Fibroblast of lung (primary cell): ENCODE results near the gene TXLNA.

Source experiments
- CTCF ChIP-seq, 2 donors: IDR thresholded peaks in 1 of 2; conservative IDR thresholded peaks in 1 of 2; 1 replicate in 1 of 2; 2 replicates in 1 of 2; pipeline ENCODE4 v1.5.1; 2011 to 2012; ENCODE audit warnings: low read length in 2 of 2, control low read depth in 1 of 2, inconsistent platforms in 1 of 2, low read depth in 1 of 2, mild to moderate bottlenecking in 1 of 2
- EZH2 ChIP-seq: IDR thresholded peaks from 2 replicates; pipeline ENCODE4 v1.5.1; 2012; ENCODE audit warnings: low read length, control low read depth, mild to moderate bottlenecking; ENCODE audit errors: missing control alignments

GRCh38 chr1:32197074-32197473 lies 17.6 kb downstream of the TXLNA start:
- TF ChIP-seq CTCF (conservative IDR thresholded peaks at IDR 0.05 in 1 of 2, IDR thresholded peaks at IDR 0.05 in 1 of 2; ENCODE audit: low read depth in 1 of 2, low read length in 2 of 2) (no peak), EZH2 (no peak)
